Middle frontal gyrus (tissue), 1 donor: ENCODE data around the gene TLE1.

Experiments
- DNase-seq: peaks from one replicate; pipeline ENCODE4 v3.0.0-alpha.2; 2015; ENCODE audit warnings: low spot score; ENCODE audit errors: extremely low spot score

The TLE1 gene

DNA sequence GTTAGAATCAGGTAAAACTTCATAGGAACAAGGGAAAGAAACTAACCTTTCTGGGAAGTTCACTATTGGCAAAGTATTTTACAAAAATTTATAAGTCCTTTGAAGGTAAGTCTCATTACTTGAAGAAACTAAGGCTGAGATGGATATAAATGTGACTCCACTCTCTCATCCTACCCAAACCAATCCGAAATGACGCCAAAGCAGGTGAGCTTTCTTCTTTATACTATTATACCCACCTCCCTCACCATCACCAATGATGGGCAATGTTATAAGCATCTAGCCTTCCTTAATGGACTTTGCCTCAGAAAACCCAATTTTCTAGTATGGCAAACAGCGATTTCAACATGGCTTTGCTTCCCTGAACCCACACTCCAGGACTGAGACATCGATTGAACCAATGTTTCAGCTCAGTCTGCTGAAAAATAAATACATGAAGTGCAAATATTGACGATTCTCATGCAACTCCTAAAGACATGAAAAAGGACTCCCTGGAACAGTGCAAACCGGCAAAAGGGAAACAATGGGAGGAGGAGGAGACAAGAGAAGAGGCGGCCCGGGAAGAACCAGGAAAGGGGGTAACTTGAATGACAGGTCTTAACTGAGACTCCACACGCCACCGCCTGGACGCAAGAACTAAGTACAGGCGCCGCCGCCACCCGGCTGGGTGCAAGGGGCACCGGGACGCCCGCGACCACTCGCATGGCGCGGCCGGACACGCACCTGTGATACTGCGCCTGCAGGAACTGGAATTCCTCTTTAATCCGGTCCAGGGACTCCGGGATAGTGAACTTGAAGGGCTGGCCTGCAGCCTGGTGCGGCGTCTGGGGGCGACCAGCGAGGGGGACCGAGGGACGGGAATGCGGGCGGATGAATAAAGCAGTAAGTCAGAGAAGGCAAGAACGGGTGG lies 2.5 kb downstream of the TLE1 start:
- peak; percentile 55 for DNase-seq

GRCh38 chr9:81685763-81686613 lies 3.4 kb downstream of the TLE1 start:
- DNase-seq, result no peak

GRCh38 chr9:81684635-81685034 lies 4.7 kb downstream of the TLE1 start:
- no peak for DNase-seq

GRCh38 chr9:81683704-81684103 lies 5.6 kb downstream of the TLE1 start:
- DNase-seq, result no peak

- DNase-seq, result no peak
Measured at GRCh38 chr9:81683238-81683637, 6.1 kb downstream of the TLE1 start.

DNA sequence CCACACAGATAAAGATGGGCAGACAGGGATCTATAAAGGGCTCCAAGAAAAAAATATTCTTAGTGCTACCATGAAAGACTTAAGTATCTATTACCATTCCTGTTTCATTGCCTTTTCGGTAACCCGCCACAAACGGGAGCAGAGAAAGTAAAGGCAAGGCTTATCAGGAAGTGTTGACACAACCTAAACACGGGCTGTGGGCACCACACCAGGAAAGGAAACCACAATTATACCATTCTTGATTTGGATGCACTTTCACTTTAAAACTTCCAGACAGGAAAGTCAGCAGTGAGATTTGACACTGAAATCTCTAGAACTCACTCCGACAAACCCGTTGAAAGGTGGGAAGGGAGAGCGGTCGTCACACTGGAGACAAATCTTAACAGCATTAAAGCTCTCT lies 6.5 kb downstream of the TLE1 start:
- DNase-seq, result no peak

DNA sequence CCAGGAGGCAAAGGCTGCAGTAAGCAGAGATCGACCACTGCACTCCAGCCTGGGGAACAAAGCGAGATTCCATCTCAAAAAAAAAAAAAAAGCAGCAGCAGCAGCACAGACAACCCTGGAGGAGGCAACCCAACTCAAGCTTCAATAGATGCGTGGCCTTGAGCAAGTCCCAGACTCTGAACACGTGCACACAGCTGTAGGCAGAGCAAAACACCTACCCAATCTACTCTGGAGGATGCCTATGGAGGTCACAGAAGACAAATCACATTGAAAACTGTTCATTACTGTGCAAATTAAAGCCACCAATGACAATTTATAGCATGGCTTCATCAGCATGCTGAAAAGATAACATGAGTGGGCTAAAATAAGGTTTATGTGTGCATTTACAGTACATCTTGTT lies 7.2 kb downstream of the TLE1 start:
- DNase-seq, result no peak

DNA sequence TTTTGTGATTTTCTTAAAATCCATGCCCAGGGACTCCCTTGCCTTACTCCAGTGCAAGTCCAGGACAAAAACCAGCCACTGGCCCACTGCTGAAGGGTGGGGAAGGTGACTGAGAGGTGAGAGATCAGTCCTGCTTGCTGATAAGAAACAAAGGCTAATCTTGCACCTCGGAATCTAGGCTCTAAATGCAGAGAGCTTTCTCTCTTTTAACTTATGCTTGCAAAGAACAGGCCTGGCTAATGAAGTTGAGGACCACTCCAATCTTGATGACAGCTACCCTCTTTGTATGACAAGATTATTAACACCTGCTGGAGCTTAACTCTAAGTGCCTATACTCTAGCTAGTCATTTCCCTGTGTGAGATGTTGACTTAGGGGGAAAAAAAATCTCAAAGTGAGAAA lies 8.8 kb downstream of the TLE1 start:
- DNase-seq, result no peak

DNA sequence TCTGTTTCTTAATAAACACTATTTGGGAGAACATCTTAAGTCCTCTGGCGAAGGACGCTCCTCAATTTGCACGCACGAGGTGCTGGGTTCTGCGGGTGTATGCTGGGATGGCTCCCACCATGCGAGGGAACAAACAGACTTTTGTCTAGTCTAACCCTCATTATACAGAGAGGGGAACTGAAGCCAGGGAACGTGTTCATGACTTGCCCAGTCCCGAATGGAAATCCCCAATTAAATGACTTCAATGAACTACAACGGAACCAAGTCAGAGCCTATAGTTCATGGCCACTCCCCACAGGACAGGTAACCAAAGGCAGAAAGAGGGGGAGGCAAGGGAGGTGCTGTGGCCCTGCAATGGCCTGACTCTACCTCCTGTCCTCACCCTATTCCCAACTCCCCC lies 9.3 kb downstream of the TLE1 start:
- no peak for DNase-seq

GRCh38 chr9:81678088-81678487 lies 11.3 kb downstream of the TLE1 start:
- no peak for DNase-seq

GRCh38 chr9:81676395-81676794 lies 13.0 kb downstream of the TLE1 start:
- DNase-seq, result no peak

DNA sequence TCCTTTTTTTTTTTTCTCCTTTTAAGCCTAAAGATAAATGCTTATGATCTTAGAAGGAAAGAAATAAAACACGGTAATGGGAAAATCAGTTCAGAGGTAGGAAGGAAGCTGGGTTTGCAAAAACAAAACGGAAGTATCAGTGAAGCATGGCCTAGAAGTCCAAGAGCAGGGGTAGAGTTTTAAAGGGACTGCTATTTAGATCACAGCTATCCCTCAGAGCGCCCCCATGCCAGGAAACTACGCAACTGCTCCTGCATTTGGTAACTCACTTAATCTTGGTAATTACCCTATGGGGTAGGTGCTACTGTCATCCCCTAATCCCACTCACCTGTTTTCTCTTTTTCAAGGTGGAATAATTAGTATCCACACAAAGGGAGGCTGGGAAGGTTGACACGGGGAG lies 16.0 kb downstream of the TLE1 start:
- DNase-seq, result no peak

DNA sequence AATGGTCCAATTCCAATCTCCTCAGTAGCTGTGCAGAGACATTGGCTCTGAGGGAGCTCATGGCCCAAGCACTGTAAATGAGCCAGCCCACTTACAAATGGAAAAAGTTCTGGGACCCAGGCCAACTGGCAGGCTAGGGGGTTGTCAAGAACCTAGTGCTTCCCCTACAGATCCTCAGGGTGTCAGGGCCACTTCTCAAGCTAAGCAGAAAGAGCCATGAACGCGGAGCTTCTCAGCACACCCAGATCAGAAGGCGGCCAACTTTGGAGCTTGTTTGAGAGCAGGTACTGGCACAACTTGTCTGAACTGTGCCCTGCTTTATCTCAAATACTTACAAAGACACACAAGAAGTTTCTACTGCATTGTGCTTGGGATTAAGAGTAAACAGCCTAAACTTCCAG lies 17.5 kb downstream of the TLE1 start:
- DNase-seq, result peak; percentile 29

- DNase-seq, result no peak
Measured at GRCh38 chr9:81669866-81670265, 19.5 kb downstream of the TLE1 start.

GRCh38 chr9:81669041-81669651 lies 20.2 kb downstream of the TLE1 start:
- no peak for DNase-seq

DNA sequence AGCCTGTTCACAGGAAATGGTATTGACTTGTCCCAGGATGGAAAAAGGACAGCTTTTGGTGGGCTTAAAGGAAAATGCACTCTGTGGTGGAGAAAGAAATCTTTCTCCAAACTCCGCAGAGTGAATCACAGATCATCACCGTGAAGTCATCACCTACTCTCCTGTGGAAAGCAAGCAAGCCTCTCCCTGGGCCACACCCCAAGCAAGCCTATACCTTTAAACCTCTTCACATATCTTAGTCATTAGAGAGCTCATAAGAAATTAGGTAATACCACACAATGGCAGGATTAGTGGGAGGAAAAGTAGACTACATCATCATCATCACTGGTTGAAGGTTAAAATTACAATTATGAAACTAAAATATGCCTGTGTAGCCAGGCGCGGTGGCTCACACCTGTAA lies 23.2 kb downstream of the TLE1 start:
- no peak for DNase-seq

GRCh38 chr9:81665322-81665871 lies 23.9 kb downstream of the TLE1 start:
- DNase-seq, result peak; percentile 27

DNA sequence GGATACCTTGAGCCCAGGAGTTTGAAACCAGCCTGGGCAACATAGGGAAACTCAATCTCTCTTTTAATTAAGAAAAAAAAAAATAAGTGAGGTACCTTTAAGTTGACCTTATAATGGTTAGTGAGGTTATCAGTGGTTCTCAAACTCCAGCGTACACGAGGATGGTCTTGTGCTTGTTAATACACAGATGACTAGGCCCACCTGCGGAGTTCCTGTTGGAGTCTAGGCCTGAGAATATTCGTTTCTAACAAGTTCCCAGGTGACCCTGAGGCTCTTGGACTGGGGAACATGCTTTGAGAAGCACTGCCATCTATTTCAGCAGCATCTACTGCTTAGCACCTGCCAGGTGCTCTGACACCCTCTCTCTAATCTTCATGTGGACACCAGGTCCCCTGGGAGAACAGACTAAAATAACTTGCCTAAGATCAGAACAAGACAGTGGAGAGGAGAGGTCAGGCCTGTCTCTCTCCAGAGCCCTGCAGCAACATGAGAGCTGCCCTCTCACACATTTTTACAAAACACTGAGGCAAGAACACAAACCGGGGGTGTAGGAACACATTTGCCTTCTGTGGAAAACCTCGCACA lies 24.6 kb downstream of the TLE1 start:
- no peak for DNase-seq

- DNase-seq, result no peak
Measured at GRCh38 chr9:81661339-81661738, 28.0 kb downstream of the TLE1 start.

GRCh38 chr9:81656871-81657337 lies 32.4 kb downstream of the TLE1 start:
- DNase-seq, result no peak

DNA sequence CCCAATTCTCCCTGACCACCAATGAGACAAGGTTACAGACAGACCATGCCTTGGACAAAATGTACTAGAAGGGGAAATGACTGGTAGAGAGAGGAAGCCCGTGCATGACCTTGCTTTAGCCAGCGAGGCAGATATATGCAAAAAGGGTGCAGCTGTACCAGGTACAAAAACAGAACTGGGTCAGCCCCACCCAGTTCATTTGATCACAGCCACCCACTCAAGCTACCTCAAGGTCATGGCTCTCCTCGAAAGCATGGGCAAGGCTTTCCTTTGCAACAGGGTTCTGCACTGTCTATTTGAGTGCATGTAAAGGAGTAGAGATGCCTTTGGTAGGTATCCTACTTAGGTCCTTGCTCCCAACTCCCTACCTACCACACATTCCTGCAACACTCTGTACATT lies 33.3 kb downstream of the TLE1 start:
- DNase-seq, result no peak
